Upper lobe of left lung (tissue), 4 donors: Measurements from ENCODE around the gene OR5K1.

Source experiments
- POLR2A ChIP-seq, 4 donors: fragments of 450-650 bp; IDR thresholded peaks; one replicate each; pipeline ENCODE4 v1.5.1; 2016 to 2017; ENCODE audit warnings: antibody characterized with exemption in 4 of 4, mild to moderate bottlenecking in 2 of 4
- TF ChIP-seq, protein P1 (sequence below), 6 experiments: fragments of 450-650 bp in 4 of 6; fragments of 200-600 bp in 2 of 6; sonication (generic) in 2 of 6; IDR thresholded peaks; one replicate each; pipeline ENCODE4 v1.5.1; 2016 to 2019; ENCODE audit warnings: antibody characterized with exemption in 6 of 6

GRCh38 chr3:98432575-98432974 lies 30.4 kb upstream of the OR5K1 start:
- TF ChIP-seq, protein P1, sequence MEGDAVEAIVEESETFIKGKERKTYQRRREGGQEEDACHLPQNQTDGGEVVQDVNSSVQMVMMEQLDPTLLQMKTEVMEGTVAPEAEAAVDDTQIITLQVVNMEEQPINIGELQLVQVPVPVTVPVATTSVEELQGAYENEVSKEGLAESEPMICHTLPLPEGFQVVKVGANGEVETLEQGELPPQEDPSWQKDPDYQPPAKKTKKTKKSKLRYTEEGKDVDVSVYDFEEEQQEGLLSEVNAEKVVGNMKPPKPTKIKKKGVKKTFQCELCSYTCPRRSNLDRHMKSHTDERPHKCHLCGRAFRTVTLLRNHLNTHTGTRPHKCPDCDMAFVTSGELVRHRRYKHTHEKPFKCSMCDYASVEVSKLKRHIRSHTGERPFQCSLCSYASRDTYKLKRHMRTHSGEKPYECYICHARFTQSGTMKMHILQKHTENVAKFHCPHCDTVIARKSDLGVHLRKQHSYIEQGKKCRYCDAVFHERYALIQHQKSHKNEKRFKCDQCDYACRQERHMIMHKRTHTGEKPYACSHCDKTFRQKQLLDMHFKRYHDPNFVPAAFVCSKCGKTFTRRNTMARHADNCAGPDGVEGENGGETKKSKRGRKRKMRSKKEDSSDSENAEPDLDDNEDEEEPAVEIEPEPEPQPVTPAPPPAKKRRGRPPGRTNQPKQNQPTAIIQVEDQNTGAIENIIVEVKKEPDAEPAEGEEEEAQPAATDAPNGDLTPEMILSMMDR (IDR thresholded peaks at IDR 0.05), result no peak
- no peak for TF ChIP-seq POLR2A (IDR thresholded peaks at IDR 0.05)
